IPS-15b (cell line): ENCODE results near the gene SPPL3.
"Not testable (repeated sequence)": the region's sequence is repeated elsewhere in the genome, so short reads cannot be mapped to it uniquely, and the experiment has no call there.

ENCODE experiments used
- H3K27me3 ChIP-seq: one replicate; pipeline ENCODE4 v1.6.1; 2013; ENCODE audit warnings: low read length; ENCODE audit not compliant: control insufficient read depth, insufficient read depth
- H3K36me3 ChIP-seq: one replicate; pipeline ENCODE4 v1.6.1; 2013; ENCODE audit warnings: low read length; ENCODE audit not compliant: control insufficient read depth, insufficient read depth
- H3K4me1 ChIP-seq: one replicate; pipeline ENCODE4 v1.6.1; 2013; ENCODE audit warnings: mild to moderate bottlenecking, low read length; ENCODE audit not compliant: control insufficient read depth, insufficient read depth
- H3K4me3 ChIP-seq: one replicate; pipeline ENCODE4 v1.5.1; 2013; ENCODE audit warnings: low read depth, low read length
- H3K9ac ChIP-seq: one replicate; pipeline ENCODE4 v1.6.1; 2013; ENCODE audit warnings: low read depth, mild to moderate bottlenecking, low read length
- H3K9me3 ChIP-seq: one replicate; pipeline ENCODE4 v1.6.1; 2013; ENCODE audit warnings: mild to moderate bottlenecking, low read length; ENCODE audit not compliant: control insufficient read depth, insufficient read depth

Gene SPPL3

DNA sequence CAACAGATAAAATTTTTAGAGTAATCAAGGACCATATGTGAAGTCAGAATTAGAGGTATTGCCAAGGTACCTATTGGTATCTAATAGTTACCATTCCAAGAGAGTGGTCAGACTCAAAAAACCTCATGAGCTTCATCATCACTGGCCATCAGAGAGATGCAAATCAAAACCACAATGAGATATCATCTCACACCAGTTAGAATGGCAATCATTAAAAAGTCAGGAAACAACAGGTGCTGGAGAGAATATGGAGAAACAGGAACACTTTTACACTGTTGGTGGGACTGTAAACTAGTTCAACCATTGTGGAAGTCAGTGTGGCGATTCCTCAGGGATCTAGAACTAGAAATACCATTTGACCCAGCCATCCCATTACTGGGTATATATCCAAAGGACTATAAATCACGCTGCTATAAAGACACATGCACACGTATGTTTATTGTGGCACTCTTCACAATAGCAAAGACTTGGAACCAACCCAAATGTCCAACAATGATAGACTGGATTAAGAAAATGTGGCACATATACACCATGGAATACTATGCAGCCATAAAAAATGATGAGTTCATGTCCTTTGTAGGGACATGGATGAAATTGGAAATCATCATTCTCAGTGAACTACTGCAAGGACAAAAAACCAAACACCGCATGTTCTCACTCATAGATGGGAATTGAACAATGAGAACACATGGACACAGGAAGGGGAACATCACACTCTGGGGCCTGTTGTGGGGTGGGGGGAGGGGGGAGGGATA is 65.4 kb downstream of the SPPL3 start:
- H3K4me1 ChIP-seq, H3K9me3 ChIP-seq, H3K4me3 ChIP-seq, H3K36me3 ChIP-seq, H3K9ac ChIP-seq, H3K27me3 ChIP-seq: not testable (repeated sequence)

DNA sequence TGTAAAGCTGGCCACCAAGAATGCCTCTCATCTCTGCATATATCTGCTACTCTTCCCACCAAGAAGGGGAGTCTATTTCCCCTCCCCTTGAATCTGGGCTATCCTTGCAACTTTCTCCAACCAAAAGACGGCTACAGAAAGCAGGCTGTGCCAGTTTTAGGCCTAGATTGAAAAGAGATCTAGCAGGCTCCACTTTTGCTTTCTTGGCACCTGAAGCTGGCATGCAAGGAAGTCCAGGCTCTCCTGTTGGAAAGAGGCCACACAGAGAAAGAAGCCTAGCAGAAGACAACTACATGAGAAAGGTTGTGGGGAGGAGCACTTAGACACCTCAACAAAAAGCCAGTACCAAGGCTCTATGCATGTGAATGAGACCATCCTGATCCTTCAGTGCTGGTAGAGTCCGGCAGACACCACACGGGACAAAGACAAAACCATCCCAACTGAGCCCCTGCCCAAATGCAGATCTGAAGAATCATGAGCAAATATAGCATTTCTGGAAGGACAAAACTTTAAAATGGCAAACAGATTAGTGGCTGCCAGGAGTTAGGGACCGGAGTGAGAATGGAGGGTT is 68.0 kb downstream of the SPPL3 start:
- no peaks in the 10 kb centered on the region for H3K27me3 ChIP-seq
- H3K4me3 ChIP-seq: no peak overlapping the region
- H3K4me1 ChIP-seq: peaks cover 4% of the 10 kb centered on the region
- H3K36me3 ChIP-seq: no peaks in the 10 kb centered on the region
- no peaks in the 10 kb centered on the region for H3K9me3 ChIP-seq
- H3K9ac ChIP-seq: no peak overlapping the region

DNA sequence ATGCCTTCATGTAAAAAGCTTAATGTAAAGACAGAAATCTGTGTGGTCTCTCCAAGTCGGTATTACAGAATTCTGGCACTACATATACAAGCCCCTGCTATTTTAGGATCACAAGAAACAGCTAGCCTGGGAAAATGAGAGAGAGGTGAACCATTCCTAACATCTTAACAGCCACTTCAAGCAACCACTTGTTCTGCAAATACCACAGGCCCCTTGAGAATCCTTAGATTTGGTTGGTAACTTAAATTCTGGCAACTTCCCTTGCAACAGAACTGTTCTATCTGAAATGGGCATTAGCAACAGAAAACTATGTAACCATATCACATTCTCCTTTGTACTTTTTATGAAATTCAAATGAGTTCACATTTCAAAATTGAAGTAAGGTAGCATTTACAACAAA is 68.5 kb downstream of the SPPL3 start:
- no peak overlapping the region for H3K4me3 ChIP-seq
- peaks cover 4% of the 10 kb centered on the region for H3K4me1 ChIP-seq
- no peaks in the 10 kb centered on the region for H3K27me3 ChIP-seq
- H3K36me3 ChIP-seq: no peaks in the 10 kb centered on the region
- no peaks in the 10 kb centered on the region for H3K9me3 ChIP-seq
- H3K9ac ChIP-seq: no peak overlapping the region

DNA sequence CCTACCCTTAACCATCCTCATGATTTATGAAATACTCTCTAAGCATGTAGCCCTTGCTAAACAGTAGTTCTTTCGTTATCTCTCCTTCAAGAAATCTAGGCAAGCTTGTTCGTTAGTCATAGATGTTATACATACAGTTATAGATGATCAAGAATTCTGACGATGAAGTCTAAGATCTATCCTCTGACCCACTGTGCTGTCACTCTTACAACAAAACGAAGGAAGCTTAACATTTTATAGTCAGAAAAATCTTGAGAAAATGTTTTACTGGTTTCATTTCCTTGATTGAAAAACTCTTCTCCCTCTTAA is 68.9 kb downstream of the SPPL3 start:
- Histone ChIP-seq H3K4me1 (peaks cover 4% of the 10 kb centered on the region), H3K4me3 (no peak overlapping the region), H3K36me3 (no peaks in the 10 kb centered on the region), H3K9ac (no peak overlapping the region), H3K27me3 (no peaks in the 10 kb centered on the region), H3K9me3 (no peaks in the 10 kb centered on the region)

DNA sequence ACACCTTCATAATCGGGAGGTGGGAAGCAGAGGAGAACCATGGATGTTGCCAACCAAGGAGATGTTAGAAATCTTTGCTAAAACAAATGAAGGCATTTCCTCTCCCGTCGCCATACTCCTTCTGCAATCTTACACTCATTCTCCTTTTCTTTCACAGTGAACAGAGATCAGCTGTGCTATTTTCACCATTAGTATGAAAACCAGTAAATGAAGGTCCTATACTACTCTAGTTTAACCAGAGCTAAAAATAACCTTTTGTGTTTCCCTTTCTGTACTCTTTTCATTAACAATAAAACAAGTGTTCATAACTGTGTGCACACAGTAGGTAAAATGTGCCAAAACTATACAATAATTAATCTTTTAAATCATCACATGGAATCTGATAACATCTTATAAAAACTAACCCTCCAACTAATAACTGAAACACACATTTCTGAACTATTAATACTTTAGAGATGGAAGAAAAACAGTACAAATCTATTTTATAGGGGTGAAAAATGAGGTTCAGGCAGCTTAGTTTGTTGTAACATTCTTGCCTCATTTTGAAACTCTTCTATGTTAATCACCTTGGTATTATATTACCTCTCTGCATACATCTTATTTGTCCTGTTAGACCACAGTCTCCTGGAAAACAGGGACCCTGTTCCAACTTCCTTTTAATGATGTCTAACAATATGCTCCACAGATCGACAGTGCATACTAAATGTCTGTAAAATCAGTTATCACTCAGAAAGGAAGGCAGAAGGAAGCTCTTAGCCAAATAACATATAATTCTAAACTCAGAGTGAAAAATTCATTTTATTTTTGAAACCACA is 69.5 kb downstream of the SPPL3 start:
- H3K27me3 ChIP-seq: no peaks in the 10 kb centered on the region
- no peaks in the 10 kb centered on the region for H3K36me3 ChIP-seq
- no peak overlapping the region for H3K4me3 ChIP-seq
- H3K9me3 ChIP-seq: no peaks in the 10 kb centered on the region
- peaks cover 4% of the 10 kb centered on the region for H3K4me1 ChIP-seq
- no peak overlapping the region for H3K9ac ChIP-seq

DNA sequence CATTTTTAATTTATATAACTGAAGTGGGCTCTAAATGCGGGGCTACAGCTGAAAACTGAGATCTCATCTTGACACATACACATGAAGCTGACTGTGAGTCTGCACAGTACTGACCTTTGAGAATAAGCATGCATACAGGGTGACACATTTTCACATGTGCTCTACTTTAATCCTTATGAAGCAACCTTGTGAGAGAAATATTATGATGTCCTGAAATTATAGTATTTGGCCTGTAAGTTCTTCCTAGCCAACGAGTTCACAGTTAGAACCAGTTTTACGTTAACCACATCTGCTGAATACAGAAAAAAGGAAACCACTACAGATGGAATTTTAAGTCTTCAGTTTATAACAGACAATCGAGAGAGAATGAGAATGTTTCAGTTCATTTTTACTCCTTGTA is 70.3 kb downstream of the SPPL3 start:
- no peaks in the 10 kb centered on the region for H3K36me3 ChIP-seq
- H3K4me1 ChIP-seq: peaks cover 4% of the 10 kb centered on the region
- no peak overlapping the region for H3K4me3 ChIP-seq
- H3K27me3 ChIP-seq: no peaks in the 10 kb centered on the region
- no peak overlapping the region for H3K9ac ChIP-seq
- no peaks in the 10 kb centered on the region for H3K9me3 ChIP-seq

DNA sequence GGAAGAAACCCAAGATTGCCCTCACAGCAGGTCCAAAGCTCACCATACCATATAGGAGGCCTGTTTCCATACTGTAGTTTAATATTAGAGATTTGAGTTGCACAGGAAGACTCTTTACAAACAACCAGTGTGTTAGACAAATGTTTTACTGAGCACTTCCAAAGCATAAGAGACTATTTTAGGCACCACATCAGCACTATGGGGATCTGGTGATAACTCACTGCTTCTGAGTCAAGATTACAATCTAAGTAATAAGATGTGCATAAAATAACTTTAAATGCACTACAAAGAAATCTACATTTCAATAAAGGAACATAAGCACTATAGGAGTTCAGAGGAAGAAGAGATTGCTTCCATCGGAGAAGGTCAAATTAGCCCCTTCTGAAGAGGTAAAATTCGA is 71.4 kb downstream of the SPPL3 start:
- no peak overlapping the region for H3K9ac ChIP-seq
- H3K27me3 ChIP-seq: no peaks in the 10 kb centered on the region
- peaks cover 4% of the 10 kb centered on the region for H3K4me1 ChIP-seq
- H3K9me3 ChIP-seq: no peaks in the 10 kb centered on the region
- no peak overlapping the region for H3K4me3 ChIP-seq
- H3K36me3 ChIP-seq: no peaks in the 10 kb centered on the region

DNA sequence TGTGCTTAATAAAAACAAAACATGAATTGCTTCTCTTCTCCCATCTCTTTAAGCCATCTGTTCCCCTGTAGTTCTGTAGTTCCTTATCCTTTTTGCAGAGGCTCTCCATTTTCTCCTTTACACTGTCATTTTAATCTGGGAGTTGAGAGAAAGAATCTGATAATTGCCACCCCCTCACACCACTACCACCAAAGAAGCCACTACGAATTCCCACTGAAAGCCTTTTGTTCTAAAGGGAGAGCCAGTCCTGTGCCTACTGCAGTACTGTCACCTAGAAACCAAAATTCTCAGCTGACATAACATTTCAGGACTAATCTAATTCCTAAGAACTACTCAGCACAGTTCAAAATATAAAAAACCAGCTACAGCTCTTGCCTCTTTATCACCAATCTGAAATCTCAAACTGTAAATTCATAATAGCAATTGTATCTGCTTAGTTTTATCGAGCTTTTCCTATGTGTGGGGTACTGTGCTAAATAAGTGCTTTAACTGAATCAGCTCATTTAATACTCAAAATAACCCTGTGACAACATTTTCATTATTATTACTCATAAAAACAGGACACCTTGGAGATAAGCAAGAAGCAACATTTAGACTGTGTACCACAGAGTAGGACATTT is 72.4 kb downstream of the SPPL3 start:
- no peaks in the 10 kb centered on the region for H3K27me3 ChIP-seq
- no peak overlapping the region for H3K4me3 ChIP-seq
- no peaks in the 10 kb centered on the region for H3K36me3 ChIP-seq
- H3K9ac ChIP-seq: no peak overlapping the region
- H3K9me3 ChIP-seq: no peaks in the 10 kb centered on the region
- peaks cover 4% of the 10 kb centered on the region for H3K4me1 ChIP-seq

DNA sequence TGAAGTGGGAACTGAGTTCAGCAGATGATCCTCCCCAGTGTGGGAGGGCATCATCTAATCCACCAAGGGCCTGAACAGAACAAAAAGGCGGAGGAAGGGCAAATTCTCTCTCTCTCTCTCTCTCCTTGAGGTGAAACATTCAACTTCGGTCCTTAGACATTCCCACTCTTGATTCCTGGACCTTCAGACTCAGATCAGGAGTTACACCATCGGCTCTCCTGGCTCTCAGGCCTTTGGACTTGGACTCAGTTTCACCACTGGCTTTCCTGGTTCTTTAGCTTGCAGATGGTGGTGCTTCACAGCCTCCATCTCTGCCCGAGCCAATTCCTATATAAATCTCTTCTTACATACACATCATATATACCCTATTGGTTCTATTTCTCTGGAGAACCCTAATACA is 73.2 kb downstream of the SPPL3 start:
- H3K4me1 ChIP-seq: peaks cover 2% of the 10 kb centered on the region
- H3K4me3 ChIP-seq: no peak overlapping the region
- H3K9ac ChIP-seq: no peak overlapping the region
- no peaks in the 10 kb centered on the region for H3K36me3 ChIP-seq
- no peaks in the 10 kb centered on the region for H3K27me3 ChIP-seq
- no peaks in the 10 kb centered on the region for H3K9me3 ChIP-seq

DNA sequence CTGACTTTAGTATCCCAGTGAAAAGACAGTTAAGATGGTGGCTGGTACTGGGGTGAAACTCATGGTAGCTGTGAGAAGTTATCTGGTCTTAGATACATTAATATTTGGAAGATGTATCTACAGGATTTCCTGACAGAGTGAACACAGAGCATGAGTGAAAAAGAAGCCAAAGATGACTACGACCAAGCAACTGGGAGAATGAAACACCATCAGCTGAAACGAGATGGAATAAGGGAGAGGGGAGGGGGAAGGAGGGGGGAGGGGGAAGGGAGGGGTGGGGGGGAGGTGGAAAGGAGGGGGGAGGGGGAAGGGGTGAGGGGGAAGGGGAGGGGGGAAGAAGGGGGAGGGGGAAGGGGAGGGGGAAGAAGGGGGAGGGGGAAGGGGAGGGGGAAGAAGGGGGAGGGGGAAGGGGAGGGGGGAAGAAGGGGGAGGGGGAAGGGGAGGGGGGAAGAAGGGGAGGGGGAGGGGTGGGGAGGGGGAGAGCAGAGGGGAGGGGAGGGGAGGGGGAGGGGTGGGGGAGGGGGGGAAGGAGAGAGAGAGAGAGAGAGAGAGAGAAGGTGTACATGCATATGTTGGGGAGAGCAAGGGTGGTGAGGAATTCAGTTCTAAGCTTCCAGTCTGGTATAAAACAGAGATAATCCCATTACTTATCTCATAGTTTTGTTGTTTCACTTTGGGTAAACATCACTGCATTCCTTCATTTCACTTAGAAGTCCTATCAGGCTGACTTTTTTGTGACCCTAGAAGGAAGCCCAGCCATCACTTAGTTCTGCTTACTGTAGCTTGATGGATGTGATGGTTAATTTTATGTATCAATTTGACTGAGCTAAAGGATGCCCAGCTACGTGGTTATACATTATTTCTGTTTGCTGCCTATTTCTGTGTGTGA is 73.9 kb downstream of the SPPL3 start:
- Histone ChIP-seq H3K4me3 (no peak overlapping the region), H3K27me3 (no peaks in the 10 kb centered on the region), H3K9ac (no peak overlapping the region), H3K36me3 (no peaks in the 10 kb centered on the region), H3K4me1 (peaks cover 2% of the 10 kb centered on the region), H3K9me3 (no peaks in the 10 kb centered on the region)

DNA sequence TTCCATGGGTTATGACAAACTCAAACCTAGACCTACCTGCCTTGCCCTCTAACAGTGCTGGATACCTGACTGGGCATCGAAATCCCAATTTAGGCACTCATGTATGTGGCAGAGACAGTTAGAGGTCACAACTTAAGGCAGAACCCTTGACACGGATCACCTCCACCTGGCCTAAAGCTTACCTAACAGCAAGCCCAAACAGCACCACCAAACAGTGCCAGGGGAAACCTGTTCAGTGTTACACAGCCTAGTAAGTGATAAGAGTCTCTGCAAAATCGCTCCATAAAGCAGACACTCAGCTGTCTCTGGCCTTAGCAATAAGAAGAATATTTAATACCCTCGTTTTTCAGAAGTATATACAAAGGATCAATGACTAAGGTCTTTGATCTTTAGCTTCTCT is 77.8 kb downstream of the SPPL3 start:
- H3K9me3 ChIP-seq: no peaks in the 10 kb centered on the region

More for the DNA sequence above, 77.8 kb downstream of the SPPL3 start:
- no peak overlapping the region for H3K4me3 ChIP-seq
- no peak overlapping the region for H3K9ac ChIP-seq
- no peaks in the 10 kb centered on the region for H3K36me3 ChIP-seq
- peaks cover 7% of the 10 kb centered on the region for H3K4me1 ChIP-seq
- no peaks in the 10 kb centered on the region for H3K27me3 ChIP-seq
